MM.1S (cell line): ENCODE results near the gene TP73.

Experiments
- DNase-seq: peaks from one replicate; pipeline ENCODE4 v3.0.0-alpha.2; 2015
- H2AFZ ChIP-seq: fragments of 300-600 bp; sonication (generic); 2 replicates; pipeline ENCODE4 v1.6.0; 2016; ENCODE audit warnings: antibody characterized with exemption, low read length
- H3F3A ChIP-seq: fragments of 300-600 bp; sonication (generic); 2 replicates; pipeline ENCODE4 v1.6.1; 2016; ENCODE audit warnings: mild to moderate bottlenecking, antibody characterized with exemption, low read length, moderate library complexity, mixed read lengths; ENCODE audit not compliant: insufficient read depth
- H3K27ac ChIP-seq: fragments of 300-600 bp; sonication (generic); 2 replicates; pipeline ENCODE4 v1.5.1; 2016; ENCODE audit warnings: mild to moderate bottlenecking, low read length
- H3K27me3 ChIP-seq: fragments of 300-600 bp; sonication (generic); replicated peaks from 2 replicates; pipeline ENCODE4 v1.6.0; 2016; ENCODE audit warnings: low read length; ENCODE audit not compliant: insufficient read depth
- H3K36me3 ChIP-seq: fragments of 300-600 bp; sonication (generic); replicated peaks from 2 replicates; pipeline ENCODE4 v1.6.1; 2016; ENCODE audit warnings: mild to moderate bottlenecking, low read length, mixed read lengths; ENCODE audit not compliant: insufficient read depth
- H3K4me1 ChIP-seq: fragments of 300-600 bp; sonication (generic); 2 replicates; pipeline ENCODE4 v1.6.1; 2016; ENCODE audit warnings: low read length, mixed read lengths
- H3K4me2 ChIP-seq: fragments of 300-600 bp; sonication (generic); 2 replicates; pipeline ENCODE4 v1.6.0; 2016; ENCODE audit warnings: low read depth, low read length
- H3K4me3 ChIP-seq: fragments of 300-600 bp; sonication (generic); 2 replicates; pipeline ENCODE4 v1.5.1; 2016; ENCODE audit warnings: low read length, mixed read lengths
- H3K79me2 ChIP-seq: fragments of 300-600 bp; sonication (generic); 2 replicates; pipeline ENCODE4 v1.6.1; 2016; ENCODE audit warnings: mixed run types, low read length, mixed read lengths
- H3K9ac ChIP-seq: fragments of 300-600 bp; sonication (generic); 2 replicates; pipeline ENCODE4 v1.6.1; 2016; ENCODE audit warnings: low read length, mixed read lengths
- H3K9me2 ChIP-seq: fragments of 300-600 bp; sonication (generic); replicated peaks from 2 replicates; pipeline ENCODE4 v1.6.1; 2016; ENCODE audit warnings: mild to moderate bottlenecking, low read length, mixed read lengths; ENCODE audit not compliant: insufficient read depth
- H3K9me3 ChIP-seq: fragments of 300-600 bp; sonication (generic); replicated peaks from 2 replicates; pipeline ENCODE4 v1.6.1; 2016; ENCODE audit warnings: mild to moderate bottlenecking, low read length, mixed read lengths; ENCODE audit not compliant: insufficient read depth
- H4K20me1 ChIP-seq: fragments of 300-600 bp; sonication (generic); 2 replicates; pipeline ENCODE4 v1.6.1; 2016; ENCODE audit warnings: mild to moderate bottlenecking, low read length, moderate library complexity, mixed read lengths; ENCODE audit not compliant: insufficient read depth
- CTCF ChIP-seq: fragments of 300-600 bp; sonication (generic); IDR thresholded peaks from 2 replicates; pipeline ENCODE4 v1.5.1; 2016; ENCODE audit warnings: antibody characterized with exemption, low read length, mixed read lengths
- EZH2 ChIP-seq: fragments of 300-600 bp; sonication (generic); optimal IDR thresholded peaks from 2 replicates; pipeline ENCODE3; 2017; ENCODE audit warnings: low read depth, mild to moderate bottlenecking, antibody characterized with exemption, low read length, mixed read lengths
- EZH2phosphoT487 ChIP-seq: fragments of 300-600 bp; sonication (generic); IDR thresholded peaks from 2 replicates; pipeline ENCODE4 v1.6.1; 2018; ENCODE audit warnings: antibody characterized with exemption, low read length

TP73 gene

GRCh38 chr1:3699596-3699995, 47.3 kb downstream of the TP73 start:
- Histone ChIP-seq H3K27me3 (no peaks in the 10 kb centered on the region), H3K9me2 (no peaks in the 10 kb centered on the region), H3K27ac (no peak overlapping the region), H3K9ac (no peak overlapping the region), H3K79me2 (no peaks in the 10 kb centered on the region), H3K9me3 (no peaks in the 10 kb centered on the region), H3F3A (no peaks in the 10 kb centered on the region), H3K4me1 (no peaks in the 10 kb centered on the region), H4K20me1 (no peaks in the 10 kb centered on the region), H3K4me3 (no peak overlapping the region), H3K4me2 (no peak overlapping the region), H2AFZ (no peak overlapping the region), H3K36me3 (no peaks in the 10 kb centered on the region)
- TF ChIP-seq EZH2phosphoT487 (no peak), EZH2 (no peak), CTCF (no peak)
- no peak for DNase-seq

GRCh38 chr1:3700631-3701030, 48.3 kb downstream of the TP73 start:
- Histone ChIP-seq H3K36me3 (no peaks in the 10 kb centered on the region), H3K4me2 (no peak overlapping the region), H4K20me1 (no peaks in the 10 kb centered on the region), H3K27me3 (no peaks in the 10 kb centered on the region), H3K4me3 (no peak overlapping the region), H3K79me2 (no peaks in the 10 kb centered on the region), H2AFZ (no peak overlapping the region), H3F3A (no peaks in the 10 kb centered on the region), H3K9ac (no peak overlapping the region), H3K9me2 (no peaks in the 10 kb centered on the region), H3K27ac (no peak overlapping the region), H3K4me1 (no peaks in the 10 kb centered on the region), H3K9me3 (no peaks in the 10 kb centered on the region)
- no peak for DNase-seq
- TF ChIP-seq CTCF (no peak), EZH2phosphoT487 (no peak), EZH2 (no peak)

GRCh38 chr1:3702528-3702927, 50.2 kb downstream of the TP73 start:
- H3K27me3 ChIP-seq, result no peaks in the 10 kb centered on the region
- H3K27ac ChIP-seq, result no peak overlapping the region
- DNase-seq, result no peak

More at GRCh38 chr1:3702528-3702927, 50.2 kb downstream of the TP73 start:
- Histone ChIP-seq H3F3A (no peaks in the 10 kb centered on the region), H3K4me3 (no peak overlapping the region), H4K20me1 (no peaks in the 10 kb centered on the region), H2AFZ (no peak overlapping the region), H3K9me2 (no peaks in the 10 kb centered on the region), H3K9me3 (no peaks in the 10 kb centered on the region), H3K4me1 (no peaks in the 10 kb centered on the region), H3K36me3 (no peaks in the 10 kb centered on the region), H3K9ac (no peak overlapping the region), H3K4me2 (no peak overlapping the region), H3K79me2 (no peaks in the 10 kb centered on the region)
- no peak for TF ChIP-seq EZH2phosphoT487
- no peak for TF ChIP-seq EZH2
- TF ChIP-seq CTCF, result no peak
